Sigmoid colon (tissue), 4 donors: ENCODE data around the gene MRI1.

Experiments used
- CTCF ChIP-seq, 4 experiments: fragments of 450-650 bp in 3 of 4; fragments of 200-600 bp in 1 of 4; IDR thresholded peaks; one replicate each; pipeline ENCODE4 v1.5.1; 2016 to 2019; ENCODE audit warnings: antibody characterized with exemption in 4 of 4, mild to moderate bottlenecking in 3 of 4, moderate library complexity in 2 of 4
- POLR2AphosphoS5 ChIP-seq, 4 donors: sonication (generic); formaldehyde crosslinking; IDR thresholded peaks; one replicate each; pipeline ENCODE4 v1.6.1; 2017; ENCODE audit warnings: antibody characterized with exemption in 4 of 4

GRCh38 chr19:13778847-13779246 is 14.5 kb downstream of the MRI1 start:
- TF ChIP-seq CTCF (IDR thresholded peaks at IDR 0.05) = no peak
- TF ChIP-seq POLR2AphosphoS5 (IDR thresholded peaks at IDR 0.05) = no peak
